Measurements from ENCODE around the gene MRPL20.
A peak's percentile ranks its signal among the peaks of the same experiment; 100 is the strongest.
"Not testable (repeated sequence)": the region's sequence is repeated elsewhere in the genome, so short reads cannot be mapped to it uniquely, and the experiment has no call there.

Gene MRPL20

GRCh38 chr1:1406821-1407635 is at the start of gene MRPL20:
Gene MRPL20, minus strand, starts transcription at chr1:1407293. Its CDS starts 76 bp downstream, at chr1:1407217.
- DNase-seq: peak; percentile 96

DNA sequence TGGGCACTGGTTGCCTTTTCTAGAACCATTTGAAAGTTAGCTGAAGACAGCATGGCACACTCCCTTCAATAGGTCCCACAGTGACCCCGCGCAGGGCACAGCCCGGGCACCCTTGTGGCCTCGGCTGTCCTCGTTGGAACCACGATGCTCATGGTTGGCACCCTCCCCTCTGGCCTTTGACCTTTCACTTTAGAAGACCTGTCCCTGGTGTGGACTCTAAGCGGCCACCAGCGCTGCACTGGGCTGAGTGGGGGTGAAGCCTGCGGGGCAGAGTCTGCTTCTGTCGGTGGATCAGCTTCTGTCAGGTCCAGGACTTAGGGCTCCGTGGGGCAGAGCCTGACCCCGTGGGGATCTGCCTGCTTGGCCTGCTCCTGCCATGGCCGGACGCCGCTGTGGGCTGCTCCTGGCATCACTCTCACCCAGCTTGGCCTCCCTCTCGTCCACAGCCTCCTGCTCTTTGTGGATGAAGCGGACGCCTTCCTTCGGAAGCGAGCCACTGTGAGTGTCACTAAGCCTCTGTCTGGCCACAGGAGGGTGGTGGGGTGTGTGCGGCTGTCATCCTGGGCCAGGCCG is 49.7 kb upstream of the MRPL20 start:
- not testable (repeated sequence) for DNase-seq

- DNase-seq: not testable (repeated sequence)
Observed at GRCh38 chr1:1455934-1456333, 48.8 kb upstream of the MRPL20 start.

GRCh38 chr1:1455366-1455884 is 48.3 kb upstream of the MRPL20 start:
- DNase-seq: no peak

DNA sequence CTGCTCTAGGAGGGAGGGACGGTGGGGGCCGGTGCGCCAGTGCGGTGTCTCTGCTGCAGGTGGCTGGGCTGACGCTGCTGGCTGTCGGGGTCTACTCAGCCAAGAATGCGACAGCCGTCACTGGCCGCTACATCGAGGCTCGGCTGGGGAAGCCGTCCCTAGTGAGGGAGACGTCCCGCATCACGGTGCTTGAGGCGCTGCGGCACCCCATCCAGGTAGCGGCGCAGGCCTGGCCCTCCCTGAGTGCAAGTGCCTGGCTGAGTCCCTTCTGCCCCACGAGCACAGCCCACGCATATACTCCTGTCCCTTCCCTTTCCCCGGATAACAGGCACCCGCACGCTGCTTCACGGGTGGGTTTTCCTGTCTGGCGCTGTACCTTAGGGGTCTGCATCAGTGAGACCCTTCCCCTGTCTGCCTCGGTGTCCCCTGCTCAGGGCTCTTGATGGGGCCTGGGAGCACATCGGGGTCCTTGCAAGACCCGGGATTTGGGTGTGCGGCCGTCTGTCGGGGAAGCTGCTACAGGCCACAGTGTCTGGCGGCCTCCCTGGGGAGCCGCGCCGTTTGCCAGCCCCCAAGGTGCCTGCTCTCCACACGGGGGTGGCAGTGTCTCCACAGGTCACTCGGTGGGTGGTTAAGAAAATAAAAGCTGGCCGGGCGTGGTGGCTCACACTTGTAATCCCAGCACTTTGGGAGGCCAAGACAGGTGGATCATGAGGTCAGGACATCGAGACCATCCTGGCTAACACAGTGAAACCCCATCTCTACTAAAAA is 47.4 kb upstream of the MRPL20 start:
- DNase-seq: not testable (repeated sequence)

DNA sequence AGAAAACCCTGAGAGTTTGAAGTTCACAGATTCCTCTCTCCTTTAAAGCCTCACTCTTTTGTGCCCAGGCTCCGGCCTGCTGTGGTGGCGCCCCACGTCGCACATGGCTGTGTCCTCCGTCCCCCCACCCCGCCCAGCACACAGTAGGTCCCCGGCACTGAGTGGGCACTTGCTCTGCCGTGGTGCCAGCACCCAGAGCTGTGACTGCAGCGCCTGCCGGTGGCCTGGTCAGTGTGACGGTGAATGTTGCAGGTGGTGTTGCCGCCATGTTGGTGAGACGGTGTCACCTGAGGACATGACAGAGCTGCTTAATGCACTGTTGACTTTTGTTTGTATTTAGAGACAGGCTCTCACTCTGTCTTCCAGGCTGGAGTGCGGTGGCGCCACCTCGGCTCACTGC is 45.8 kb upstream of the MRPL20 start:
- DNase-seq: no peak

DNA sequence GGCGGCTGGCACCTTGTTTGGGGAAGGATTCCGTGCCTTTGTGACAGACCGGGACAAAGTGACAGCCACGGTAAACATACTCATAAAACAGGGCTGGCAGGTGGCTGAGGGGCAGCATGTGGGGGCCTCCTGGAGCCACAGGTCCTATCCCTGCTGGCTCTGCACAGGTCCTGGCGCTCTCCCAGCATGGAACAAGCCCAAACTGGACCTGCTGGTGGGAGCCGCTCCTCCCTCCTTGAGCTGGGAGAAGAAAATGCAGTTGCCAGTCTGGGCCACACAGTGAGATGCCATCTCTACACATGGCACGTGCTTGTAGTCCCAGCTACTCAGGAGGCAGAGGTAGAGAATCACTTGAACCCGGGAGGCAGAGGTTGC is 45.3 kb upstream of the MRPL20 start:
- DNase-seq: not testable (repeated sequence)

DNA sequence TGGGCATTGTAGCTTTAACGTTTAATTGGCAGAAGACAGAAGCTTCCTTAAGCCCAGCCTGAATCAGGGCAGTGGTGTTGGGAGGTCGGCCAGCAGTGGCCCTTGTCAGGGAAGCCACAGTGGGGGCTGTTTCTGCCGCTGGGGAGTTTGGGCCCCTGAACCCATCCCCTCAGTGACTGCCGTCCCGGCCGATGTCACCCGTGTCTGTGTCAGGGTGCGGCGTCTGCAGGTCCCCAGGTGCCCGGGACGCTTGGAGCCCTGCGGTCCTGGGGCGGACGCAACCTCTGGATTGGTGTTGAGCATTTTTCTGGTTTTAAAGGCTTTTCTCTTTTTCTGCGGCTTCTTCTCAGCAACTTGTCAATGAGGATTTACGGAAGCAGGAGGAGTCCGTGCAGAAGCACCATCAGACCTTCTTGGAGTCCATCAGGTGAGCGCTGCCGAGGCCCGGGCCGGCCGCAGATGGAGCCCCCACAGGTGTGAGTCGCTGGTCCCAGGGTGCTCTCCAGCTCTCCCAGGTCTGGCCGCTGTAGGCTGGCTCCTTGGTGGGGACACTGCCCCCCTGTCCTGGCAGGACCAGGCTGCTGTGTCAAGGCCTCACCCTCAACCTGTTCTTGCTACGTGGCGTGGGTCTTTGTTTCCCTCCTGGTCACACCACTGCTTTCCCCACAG is 44.7 kb upstream of the MRPL20 start:
- DNase-seq: no peak

DNA sequence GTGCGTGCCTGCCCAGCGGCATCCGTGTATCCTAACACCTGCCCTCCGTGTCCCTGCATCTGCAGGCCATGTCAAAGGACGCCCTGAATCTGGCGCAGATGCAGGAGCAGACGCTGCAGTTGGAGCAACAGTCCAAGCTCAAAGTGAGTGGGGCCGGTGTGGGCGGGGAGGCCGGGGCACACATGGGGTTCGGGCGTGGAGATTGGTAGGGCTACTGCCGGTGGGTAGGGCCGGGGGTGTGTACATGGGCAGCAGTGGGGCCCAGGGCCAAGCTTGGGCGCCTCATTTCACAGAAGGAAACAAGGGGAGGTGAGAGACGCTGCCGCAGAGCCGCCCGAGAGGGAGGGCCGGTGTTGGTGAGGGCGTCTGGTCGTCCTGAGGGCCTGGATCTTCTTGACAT is 43.5 kb upstream of the MRPL20 start:
- not testable (repeated sequence) for DNase-seq

DNA sequence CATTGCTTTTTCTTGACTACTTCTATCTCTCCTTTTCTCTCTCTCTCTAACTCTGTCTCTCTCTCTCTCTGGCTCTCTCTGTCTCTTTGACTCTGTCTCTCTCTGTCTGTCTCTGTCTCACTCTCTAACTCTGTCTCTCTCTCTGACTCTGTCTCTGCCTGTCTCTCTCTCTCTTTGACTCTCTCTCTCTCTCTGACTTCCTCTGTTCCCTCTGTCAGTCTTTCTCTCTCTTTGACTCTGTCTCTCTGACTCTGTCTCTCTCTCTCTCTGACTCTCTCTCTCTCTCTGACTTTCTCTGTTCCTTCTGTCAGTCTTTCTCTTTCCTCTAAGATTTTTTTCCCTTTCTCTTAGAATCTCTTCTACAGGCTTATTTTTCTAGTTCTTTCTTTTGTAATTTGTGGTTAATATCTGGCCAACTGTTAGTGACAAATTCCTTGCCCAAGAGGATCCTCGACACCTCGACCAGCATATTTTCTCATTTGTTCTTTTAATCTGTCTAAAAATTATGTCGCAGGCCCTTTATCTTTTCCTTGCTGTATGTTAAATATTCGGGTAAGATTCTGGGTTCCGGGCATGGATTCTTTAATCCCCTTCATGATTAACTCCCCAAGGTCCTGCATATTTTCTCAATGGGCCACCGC is 42.1 kb upstream of the MRPL20 start, which contains the start of gene ATAD3C:
TSS of gene ATAD3C (plus strand) at position 591 of the 641 bp plus-strand sequence. CDS start 995 bp downstream, outside the sequence.
- DNase-seq: no peak

DNA sequence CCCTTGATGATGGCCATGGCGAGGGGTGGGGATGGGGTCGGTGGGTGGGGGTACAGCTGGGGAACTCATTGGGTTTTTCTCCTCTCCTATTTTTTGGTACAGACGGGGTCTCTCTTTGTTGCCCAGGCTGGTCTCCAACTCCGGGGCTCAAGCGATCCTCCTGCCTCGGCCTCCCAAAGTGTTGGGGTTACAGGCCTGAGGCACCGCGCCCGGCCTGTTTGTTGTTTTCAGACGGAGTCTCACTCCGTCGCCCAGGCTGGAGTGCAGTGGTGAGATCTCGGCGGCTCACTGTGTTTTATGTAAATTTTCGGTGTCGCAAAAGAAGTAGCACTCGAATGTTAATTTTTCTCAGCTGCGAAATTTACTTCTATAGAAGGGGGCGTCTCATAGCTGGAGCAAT is 39.5 kb upstream of the MRPL20 start:
- DNase-seq: not testable (repeated sequence)

DNA sequence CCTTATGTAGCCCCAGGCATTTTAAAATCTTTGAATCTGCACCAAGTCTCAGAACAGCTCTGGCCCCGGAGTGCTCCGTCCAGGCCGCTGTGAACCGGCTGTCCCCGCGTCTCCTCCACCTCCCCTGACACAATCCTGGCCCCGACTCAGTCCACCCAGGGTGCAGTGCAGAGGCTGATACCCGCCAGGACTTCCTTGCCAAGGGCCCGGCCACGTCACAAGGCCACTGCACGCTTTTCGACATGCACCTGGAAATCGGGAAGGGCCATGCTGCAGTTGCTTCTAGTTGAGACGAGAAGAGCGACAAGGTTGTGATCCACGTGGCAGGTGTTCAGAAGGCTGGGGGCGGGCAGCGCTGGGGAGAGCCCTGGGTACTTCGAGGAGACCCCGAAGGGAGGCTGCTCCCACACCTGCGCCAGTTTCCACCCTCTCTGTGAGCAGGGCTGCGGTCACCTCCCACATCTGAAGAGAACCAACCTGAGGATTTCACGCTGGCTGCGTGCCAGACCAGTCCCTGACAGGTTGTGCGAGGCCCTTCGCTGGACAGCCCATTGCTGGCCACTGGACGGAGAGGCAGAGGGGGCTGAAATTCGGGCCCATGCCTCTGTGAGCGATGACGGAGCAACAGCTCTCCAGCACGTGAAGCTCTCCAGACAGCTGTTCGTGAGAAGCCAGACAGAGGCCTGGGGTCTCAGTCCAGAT is 35.1 kb upstream of the MRPL20 start:
- no peak for DNase-seq

- DNase-seq: peak; percentile 55
Observed at GRCh38 chr1:1441002-1441888, 34.2 kb upstream of the MRPL20 start.

DNA sequence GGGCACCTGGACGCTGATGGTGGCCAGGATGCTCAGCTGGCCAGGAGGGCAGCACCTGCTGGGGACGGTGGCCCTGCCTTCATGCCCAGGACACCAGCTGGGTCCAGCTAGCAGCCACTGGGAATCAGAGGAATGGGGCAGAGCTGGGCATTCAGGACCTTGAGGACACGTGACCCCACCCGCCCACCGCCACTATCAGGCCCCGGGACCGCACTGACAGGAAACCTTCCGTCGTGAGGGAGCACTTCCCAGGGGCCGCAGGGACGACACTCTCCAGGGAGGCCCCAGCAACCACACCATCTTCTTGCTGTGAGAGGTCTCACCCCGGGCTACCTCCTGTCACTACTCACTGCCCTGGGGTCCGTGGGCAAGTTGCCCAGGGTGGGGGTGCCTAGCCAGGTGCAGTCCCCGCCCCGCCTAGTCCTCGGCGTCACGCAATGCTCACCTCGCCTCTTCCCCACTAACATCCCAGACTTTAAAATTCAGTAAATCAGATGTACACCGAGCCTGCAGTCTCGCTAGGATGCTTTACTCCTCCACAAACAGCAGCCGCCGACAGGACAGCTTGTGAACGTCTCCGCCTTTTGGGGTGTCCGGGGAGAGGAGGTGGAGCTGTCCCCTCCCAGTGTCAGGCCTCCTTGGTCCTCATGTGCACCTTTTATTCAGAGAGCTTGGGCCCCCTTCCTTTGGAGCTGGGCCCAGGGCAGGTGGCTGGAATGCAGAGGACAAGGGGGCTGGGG is 33.3 kb upstream of the MRPL20 start:
- no peak for DNase-seq

DNA sequence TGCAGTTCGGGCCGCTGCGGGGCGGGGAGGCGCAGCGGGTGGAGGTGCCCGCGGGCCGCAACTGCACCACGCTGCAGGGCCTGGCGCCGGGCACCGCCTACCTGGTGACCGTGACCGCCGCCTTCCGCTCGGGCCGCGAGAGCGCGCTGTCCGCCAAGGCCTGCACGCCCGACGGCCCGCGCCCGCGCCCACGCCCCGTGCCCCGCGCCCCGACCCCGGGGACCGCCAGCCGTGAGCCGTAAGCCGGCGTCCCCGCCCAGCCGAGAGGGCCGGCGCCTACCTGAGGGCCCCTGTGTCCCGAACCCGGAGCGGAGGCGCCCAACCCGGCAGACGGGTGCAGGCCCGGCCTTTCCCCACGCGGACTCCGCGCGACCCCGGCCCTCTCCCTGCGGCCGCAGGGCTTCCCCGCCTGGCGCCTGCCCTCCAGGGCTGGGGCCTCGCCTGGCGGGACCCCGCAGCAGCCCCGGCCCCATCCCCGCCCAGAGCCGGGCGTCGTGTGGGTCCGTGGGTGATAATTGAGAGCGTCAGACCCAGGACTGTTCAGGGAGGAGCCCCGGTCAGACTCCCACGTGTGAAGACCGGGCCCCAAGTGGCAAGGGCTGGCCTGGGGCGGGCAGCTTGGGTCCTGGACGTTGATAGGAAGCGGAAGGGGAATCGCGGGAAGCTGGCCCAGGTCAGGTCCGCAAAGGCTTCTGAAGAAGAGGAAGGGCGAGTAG is 32.6 kb upstream of the MRPL20 start:
- DNase-seq: no peak

- no peak for DNase-seq
Observed at GRCh38 chr1:1438531-1439381, 31.7 kb upstream of the MRPL20 start.

DNA sequence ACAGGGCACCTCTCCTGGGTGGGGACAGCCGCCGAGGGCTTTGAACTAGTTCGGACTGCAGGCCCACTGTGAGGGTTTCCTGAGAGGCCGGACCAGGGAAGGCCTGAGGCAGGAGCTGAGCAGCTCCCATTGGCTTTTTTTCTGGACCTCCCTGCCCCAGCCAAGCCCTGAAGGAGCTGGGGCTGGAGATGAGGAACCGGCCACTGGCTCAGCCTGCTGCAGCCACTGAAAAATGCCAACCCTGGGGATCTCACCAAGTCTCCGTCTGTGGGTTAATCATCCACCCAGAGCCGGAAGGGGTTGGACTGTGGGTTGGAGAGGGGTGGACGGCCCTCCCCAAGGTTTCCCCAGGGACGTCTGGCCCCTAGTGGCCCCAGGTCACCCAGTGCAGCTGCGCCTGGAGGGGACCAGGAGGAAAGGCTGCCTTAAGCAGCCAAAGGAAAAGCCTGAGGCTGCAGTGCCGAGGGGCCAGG is 30.8 kb upstream of the MRPL20 start:
- DNase-seq: no peak
